Thoracic aorta (tissue), 2 donors: Measurements from ENCODE around the gene OR6K6. TPM values are rescaled to one million over a fixed set of nuclear protein-coding genes. Genes with fewer than 3 reads are reported as not detected.

ENCODE experiments used
- ATAC-seq: fragments of 150-250 bp; one replicate; pipeline ENCODE4 v1.8.0; 2017; ENCODE audit warnings: low read depth; ENCODE audit not compliant: insufficient number of reproducible peaks, low FRiP score
- DNase-seq: peaks from one replicate; pipeline ENCODE4 v3.0.0-alpha.2; 2020; ENCODE audit warnings: low spot score
- H3K27ac ChIP-seq, 2 donors: fragments of 200-600 bp; sonication (generic); 1 replicate in 1 of 2; 2 replicates in 1 of 2; pipeline ENCODE4 v1.5.1; 2016; ENCODE audit warnings: mild to moderate bottlenecking in 2 of 2, moderate library complexity in 2 of 2
- H3K27me3 ChIP-seq: fragments of 200-600 bp; sonication (generic); replicated peaks from 2 replicates; pipeline ENCODE4 v1.6.0; 2016; ENCODE audit warnings: mild to moderate bottlenecking; ENCODE audit not compliant: insufficient read depth
- H3K36me3 ChIP-seq: fragments of 200-600 bp; sonication (generic); one replicate; pipeline ENCODE4 v1.5.1; 2016
- H3K4me1 ChIP-seq, 2 donors: fragments of 200-600 bp; sonication (generic); 1 replicate in 1 of 2; 2 replicates in 1 of 2; pipeline versions ENCODE4 v1.5.1 to v1.6.0; 2016; ENCODE audit warnings: low read depth in 2 of 2, mild to moderate bottlenecking in 1 of 2; ENCODE audit not compliant: control insufficient read depth in 1 of 2
- H3K4me3 ChIP-seq: fragments of 200-600 bp; sonication (generic); 2 replicates; pipeline ENCODE4 v1.5.1; 2016; ENCODE audit warnings: mild to moderate bottlenecking
- H3K9me3 ChIP-seq: fragments of 200-600 bp; sonication (generic); 2 replicates; pipeline ENCODE4 v1.5.1; 2016
- total RNA-seq, 2 donors: library from RNA; depleted of rRNA; stranded (reverse); fragments of >200 nt; gene quantifications; one replicate each; pipeline versions ENCODE4 v1.1.0 to v1.2.3, GENCODE V29; 2016
- TF ChIP-seq, protein P1 (sequence below): fragments of 200-600 bp; sonication (generic); IDR thresholded peaks from one replicate; pipeline ENCODE4 v1.5.1; 2019; ENCODE audit warnings: antibody characterized with exemption

Gene OR6K6
- total RNA-seq, 2 donors from 2014 or later: not detected

DNA sequence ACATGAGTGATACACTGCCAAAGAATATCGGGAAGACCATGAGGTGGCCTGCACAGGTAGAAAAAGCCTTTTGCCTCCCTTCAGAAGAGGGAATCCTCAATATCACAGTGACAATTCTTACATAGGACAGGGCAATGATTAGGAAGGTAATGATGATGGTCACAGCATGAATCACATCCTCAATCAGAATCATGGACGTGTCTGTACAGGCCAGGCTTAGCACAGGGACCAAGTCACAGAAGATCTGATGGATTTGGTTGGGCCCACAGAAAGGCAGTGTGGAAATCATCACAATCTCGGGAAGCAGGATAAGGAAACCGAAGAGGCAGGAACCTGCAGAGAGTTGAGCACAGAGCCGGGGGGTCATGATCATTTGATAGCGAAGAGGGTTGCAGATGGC lies 37.2 kb upstream of the OR6K6 start:
- no peaks in the 10 kb centered on the region for H3K27me3 ChIP-seq
- DNase-seq (no peak), ATAC-seq (no peak)
- H3K9me3 ChIP-seq: no peaks in the 10 kb centered on the region
- no peak overlapping the region for H3K27ac ChIP-seq
- no peaks in the 10 kb centered on the region for H3K4me1 ChIP-seq
- TF ChIP-seq, protein P1, sequence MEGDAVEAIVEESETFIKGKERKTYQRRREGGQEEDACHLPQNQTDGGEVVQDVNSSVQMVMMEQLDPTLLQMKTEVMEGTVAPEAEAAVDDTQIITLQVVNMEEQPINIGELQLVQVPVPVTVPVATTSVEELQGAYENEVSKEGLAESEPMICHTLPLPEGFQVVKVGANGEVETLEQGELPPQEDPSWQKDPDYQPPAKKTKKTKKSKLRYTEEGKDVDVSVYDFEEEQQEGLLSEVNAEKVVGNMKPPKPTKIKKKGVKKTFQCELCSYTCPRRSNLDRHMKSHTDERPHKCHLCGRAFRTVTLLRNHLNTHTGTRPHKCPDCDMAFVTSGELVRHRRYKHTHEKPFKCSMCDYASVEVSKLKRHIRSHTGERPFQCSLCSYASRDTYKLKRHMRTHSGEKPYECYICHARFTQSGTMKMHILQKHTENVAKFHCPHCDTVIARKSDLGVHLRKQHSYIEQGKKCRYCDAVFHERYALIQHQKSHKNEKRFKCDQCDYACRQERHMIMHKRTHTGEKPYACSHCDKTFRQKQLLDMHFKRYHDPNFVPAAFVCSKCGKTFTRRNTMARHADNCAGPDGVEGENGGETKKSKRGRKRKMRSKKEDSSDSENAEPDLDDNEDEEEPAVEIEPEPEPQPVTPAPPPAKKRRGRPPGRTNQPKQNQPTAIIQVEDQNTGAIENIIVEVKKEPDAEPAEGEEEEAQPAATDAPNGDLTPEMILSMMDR: no peak
- H3K4me3 ChIP-seq: no peak overlapping the region
- no peaks in the 10 kb centered on the region for H3K36me3 ChIP-seq

DNA sequence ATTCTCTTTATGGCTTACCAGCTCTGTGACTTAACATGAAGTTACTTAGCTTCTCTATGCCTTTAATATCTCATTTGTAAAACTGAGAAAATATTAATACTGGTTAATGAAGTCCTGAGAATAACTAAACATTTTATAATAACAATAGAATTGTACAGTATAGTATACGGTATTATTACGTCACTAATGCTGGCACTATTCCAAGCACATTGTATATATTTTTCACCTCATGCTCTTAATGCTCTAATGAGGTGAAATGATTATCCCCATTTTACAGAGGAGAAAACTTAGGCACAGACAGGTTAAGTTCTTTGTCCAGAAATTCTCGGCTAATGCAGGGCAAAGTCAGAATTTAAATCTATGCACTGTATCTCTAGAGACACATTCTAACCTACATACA lies 34.9 kb upstream of the OR6K6 start:
- H3K27me3 ChIP-seq: no peaks in the 10 kb centered on the region
- TF ChIP-seq, protein P1: no peak
- no peaks in the 10 kb centered on the region for H3K4me1 ChIP-seq
- no peak overlapping the region for H3K27ac ChIP-seq
- DNase-seq: no peak
- H3K4me3 ChIP-seq: no peak overlapping the region
- ATAC-seq: no peak
- H3K9me3 ChIP-seq: no peaks in the 10 kb centered on the region
- no peaks in the 10 kb centered on the region for H3K36me3 ChIP-seq

GRCh38 chr1:158720620-158721019 lies 33.9 kb upstream of the OR6K6 start, which contains the start of gene OR6K3:
OR6K3 (minus strand) TSS chr1:158720720; CDS start chr1:158718115, 2,605 bp downstream.
- no peaks in the 10 kb centered on the region for H3K4me1 ChIP-seq
- no peaks in the 10 kb centered on the region for H3K27me3 ChIP-seq
- TF ChIP-seq, protein P1: no peak
- DNase-seq (no peak), ATAC-seq (no peak)
- H3K4me3 ChIP-seq: no peak within 1 kb of the TSS
- no peaks in the 10 kb centered on the region for H3K9me3 ChIP-seq
- H3K27ac ChIP-seq: no peak within 1 kb of the TSS
- no peaks in the 10 kb centered on the region for H3K36me3 ChIP-seq

DNA sequence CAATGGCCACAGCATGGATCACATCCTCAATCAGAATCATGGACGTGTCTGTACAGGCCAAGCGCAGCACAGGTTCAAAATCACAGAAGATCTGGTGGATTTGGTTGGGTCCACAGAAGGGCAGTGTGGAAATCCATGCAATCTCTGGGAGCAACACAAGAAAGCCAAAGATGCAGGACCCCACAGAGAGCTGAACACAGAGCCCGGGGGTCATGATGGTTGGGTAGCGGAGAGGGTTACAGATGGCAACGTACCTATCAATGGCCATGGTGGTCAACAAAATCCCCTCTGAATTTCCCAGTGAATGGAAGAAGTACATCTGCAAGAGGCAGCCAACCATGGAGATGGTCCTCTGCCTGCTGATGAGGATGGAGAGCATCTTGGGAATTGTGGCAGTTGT lies 30.1 kb upstream of the OR6K6 start:
- no peak overlapping the region for H3K4me3 ChIP-seq
- no peaks in the 10 kb centered on the region for H3K36me3 ChIP-seq
- H3K9me3 ChIP-seq: no peaks in the 10 kb centered on the region
- TF ChIP-seq, protein P1: no peak
- no peak for ATAC-seq
- no peak for DNase-seq
- H3K27ac ChIP-seq: no peak overlapping the region
- no peaks in the 10 kb centered on the region for H3K4me1 ChIP-seq
- H3K27me3 ChIP-seq: no peaks in the 10 kb centered on the region

- Histone ChIP-seq H3K36me3 (no peaks in the 10 kb centered on the region), H3K27ac (no peak overlapping the region), H3K4me3 (no peak overlapping the region), H3K9me3 (no peaks in the 10 kb centered on the region), H3K27me3 (no peaks in the 10 kb centered on the region), H3K4me1 (no peaks in the 10 kb centered on the region)
- TF ChIP-seq, protein P1: no peak
- ATAC-seq (no peak), DNase-seq (no peak)
Measured at GRCh38 chr1:158728510-158729225, 25.9 kb upstream of the OR6K6 start.
